GM18499 (cell line): ENCODE results near the gene IL1RAPL1.

Source experiments
- ATAC-seq: cut with Tn5 transposase; IDR thresholded peaks from one replicate; pipeline ENCODE4 v1.9.1; 2021; ENCODE audit warnings: moderate number of reproducible peaks; ENCODE audit not compliant: insufficient read depth, unreplicated experiment

The IL1RAPL1 gene

DNA sequence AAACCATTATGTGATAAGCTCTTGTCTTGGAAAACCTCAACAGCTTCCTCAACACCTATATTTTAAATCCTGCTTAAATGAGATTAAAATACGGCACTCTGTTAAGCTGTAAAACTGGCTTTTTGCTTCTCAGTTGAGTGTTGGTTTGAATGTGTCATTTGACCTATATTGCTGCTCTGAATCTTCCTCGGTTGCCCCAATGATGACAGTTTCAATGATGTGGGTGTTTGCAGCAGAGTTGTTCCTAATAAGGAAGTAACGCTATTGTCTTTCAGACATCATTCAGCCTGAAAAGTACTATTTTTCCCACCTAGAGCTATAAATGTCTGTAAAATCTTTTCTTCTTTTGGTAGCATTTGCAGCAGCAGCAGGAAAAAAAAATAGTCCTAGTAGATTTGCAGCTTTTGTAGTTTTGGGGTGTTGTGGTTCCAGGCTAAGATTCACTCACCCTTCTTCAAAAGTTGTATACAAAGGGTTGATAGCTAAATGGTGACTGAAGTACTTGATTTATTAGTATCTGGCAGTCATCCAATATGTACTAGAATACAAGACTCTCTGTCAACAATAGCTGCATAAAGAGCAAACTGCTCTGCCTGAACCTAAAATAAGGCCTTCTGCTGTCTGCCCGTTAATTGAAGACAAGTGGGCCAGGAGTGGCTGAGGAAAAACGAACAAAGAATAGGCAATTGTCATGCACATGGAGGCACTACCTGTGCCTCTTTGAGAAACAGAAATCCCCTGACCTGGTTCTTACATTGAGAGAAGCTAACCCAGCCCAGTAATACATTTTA, 333.1 kb downstream of the IL1RAPL1 start:
- no peak for ATAC-seq

DNA sequence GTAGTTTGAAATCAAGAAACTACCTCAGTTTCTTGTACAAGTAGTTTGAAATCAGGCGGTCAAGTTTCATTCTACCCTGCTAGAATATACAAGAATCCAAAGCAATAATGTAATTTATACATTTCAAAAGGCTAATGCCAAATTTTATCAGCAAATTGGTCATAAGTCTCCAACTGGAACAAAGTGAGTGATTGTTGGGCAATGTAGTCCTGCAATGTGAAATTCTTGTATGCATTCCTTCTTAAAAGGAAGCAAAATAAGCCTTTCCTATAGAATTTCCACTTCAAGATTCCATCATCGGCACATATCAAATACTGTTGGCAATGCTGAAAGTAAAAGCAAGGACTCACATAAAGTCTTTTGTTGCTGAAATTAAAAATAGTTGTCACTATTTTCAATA, 334.9 kb downstream of the IL1RAPL1 start:
- no peak for ATAC-seq

DNA sequence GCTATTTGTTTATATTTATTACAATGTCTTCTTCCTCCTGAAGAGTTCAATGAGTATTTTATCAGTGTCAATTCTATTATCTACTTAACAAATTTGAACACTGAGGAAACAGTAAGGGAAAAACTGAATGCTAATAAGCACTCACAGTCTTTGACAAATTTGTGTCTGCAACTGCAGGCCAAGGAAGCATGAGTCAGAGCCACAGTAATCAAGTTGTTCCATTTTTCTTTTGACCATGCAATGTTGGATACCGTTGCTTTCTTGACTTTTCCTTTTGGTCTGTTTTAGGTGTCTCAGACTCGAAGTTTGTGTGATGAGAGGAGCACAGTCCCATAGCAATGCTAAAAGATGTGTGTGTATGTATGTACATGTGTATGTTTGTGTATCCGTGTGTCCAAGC, 359.6 kb downstream of the IL1RAPL1 start:
- ATAC-seq: no peak

DNA sequence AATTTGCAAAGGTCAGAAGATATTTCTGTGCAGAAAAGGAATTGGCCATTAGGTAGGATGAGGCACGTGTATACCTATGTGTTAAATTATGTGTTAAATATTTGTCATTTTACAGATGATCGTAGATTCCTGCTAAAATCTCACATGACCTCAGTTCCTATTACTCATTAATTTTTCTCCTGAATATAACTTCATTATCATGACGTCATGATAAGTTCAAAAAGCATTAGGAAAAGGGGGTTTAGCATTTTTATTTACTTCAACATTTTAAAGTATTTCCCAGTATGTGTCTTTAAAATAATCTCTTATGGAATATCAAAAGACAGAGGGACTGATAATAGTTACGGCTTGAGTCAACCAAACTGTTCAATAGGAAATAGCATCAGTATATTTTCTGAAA, 372.8 kb downstream of the IL1RAPL1 start:
- ATAC-seq: no peak

DNA sequence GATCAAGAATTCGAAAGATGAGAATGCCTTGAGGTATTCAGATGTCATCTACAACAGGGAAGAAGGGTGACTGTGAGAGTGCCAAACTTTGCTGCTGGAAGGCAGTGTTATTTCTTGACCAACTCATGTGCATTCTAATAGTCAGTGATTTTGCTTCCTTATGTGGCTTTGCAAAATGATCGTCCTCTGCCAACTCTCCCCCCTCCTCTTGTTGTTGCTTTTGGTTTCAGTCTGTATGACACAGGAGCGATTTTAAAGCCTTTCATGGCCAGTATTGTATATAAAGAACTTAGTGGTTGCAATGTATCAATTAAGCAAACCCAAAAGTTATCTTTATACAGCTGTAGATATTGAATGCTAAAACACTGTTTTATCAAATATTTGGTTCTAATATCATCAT, 379.1 kb downstream of the IL1RAPL1 start:
- ATAC-seq: no peak

DNA sequence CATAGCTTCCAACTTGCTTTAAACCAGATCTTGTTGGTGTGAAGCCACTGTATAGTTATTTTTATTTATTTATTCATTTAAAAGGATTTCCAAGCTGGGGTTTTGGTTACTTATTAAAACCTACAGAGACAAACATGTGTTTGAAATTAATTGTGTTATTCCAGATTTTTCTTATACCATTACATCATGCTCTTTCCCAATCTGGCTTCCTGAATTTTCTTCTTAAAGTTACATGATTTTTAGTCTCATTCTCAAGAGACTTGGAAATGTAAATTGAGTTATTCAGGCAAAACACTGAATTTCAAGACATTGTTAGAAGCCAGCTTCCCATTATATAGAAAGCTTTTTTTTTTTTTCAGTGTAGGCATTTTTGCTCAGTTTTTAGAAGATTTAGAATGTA, 381.9 kb downstream of the IL1RAPL1 start:
- no peak for ATAC-seq

DNA sequence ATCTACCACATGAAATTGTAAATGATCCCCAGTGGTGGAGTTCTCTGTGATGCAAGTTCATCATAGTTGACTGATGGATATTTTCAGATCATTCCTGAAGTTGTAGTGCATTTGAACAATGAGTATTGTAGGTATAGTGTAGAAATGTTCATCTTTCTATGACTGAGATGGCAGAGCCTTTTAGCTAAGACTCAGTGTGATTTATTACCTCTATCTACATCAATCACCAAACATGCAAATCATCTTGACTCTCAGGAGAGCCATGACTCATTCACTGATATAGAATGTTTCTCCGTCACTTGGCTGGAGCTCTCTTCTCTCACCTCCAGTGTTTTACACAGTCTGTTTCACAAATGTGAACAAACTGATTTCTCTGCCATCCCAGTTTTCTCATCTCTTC, 392.6 kb downstream of the IL1RAPL1 start:
- ATAC-seq: no peak

GRCh38 chrX:28981952-28982351, 394.7 kb downstream of the IL1RAPL1 start:
- peak; percentile 46 for ATAC-seq

GRCh38 chrX:28988246-28988645, 401.0 kb downstream of the IL1RAPL1 start:
- no peak for ATAC-seq

DNA sequence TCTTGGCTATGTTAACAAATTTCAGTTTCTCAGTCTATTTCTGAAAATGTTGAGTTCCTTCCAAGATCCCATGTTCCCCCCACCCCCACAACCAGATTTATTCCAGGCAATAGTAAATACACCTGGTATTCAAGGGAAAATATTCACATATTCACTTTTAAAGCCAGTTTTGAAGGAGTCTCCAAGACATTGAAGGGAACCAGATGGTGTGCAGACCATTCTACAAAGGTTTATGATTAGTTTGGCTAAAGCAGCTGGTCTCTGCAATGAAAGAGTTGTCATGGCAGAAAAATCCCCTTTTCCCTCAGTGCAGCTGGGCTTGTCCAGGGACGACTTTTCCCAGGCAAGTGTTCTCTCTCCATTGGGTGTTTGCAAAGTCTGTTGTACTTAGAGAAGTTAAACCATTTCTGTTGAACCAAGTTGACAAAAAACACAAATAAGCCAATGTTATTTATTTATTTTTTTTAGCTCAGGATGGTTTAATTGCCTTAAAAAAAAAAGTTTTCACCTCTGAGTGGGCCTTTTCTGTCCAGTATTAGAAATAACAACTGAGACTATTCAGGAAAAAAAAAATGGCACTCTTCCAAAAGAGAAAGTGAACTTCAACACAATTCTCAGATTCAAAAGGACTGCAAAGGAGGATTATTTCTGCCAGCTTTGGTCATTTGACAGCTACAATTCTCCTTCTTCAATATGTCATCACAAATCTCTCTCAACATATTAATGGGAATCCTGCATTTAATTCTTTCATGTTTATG, 410.6 kb downstream of the IL1RAPL1 start:
- ATAC-seq: no peak

GRCh38 chrX:28998609-28999135, 411.4 kb downstream of the IL1RAPL1 start:
- ATAC-seq: no peak

- no peak for ATAC-seq
Measured at GRCh38 chrX:29012867-29013266, 425.6 kb downstream of the IL1RAPL1 start.

DNA sequence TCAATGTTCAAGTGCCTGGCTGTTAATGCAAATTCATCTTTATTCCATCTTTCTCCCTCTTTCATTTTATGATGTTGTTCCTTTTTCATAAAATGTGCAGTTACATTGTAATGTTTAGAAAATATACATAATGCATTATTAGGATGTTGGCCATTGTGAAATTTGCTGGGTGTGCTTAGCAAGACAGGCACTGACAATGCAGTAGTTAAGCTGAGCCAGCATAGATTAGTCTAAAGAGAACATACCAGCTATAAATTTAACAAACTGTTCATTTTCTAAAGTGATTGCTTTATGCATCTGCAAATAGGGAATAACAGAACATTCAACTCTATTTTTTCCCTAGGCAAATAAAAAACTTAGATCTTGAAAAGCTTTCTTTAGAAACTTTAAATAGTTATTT, 436.0 kb downstream of the IL1RAPL1 start:
- no peak for ATAC-seq

DNA sequence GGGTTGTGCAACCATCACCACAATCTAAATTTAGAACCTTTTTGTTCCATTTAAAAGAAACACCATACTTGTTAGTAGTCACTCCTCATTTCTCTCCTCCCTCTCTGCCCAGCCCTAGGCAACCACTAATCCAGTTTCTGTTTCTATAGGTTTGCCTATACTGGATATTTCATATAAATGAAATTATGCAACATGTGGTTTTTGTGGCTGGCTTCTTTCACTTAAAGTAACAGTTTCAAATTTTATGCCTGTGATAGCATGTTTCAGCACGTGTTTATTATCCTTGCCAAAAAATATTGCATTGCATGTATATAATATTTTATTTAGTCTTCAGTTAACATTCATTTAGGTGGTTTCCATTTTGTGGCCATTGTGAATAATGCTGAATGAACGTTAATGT, 437.6 kb downstream of the IL1RAPL1 start:
- no peak for ATAC-seq

- ATAC-seq: no peak
Measured at GRCh38 chrX:29039501-29039900, 452.3 kb downstream of the IL1RAPL1 start.

GRCh38 chrX:29040160-29040559, 452.9 kb downstream of the IL1RAPL1 start:
- no peak for ATAC-seq

DNA sequence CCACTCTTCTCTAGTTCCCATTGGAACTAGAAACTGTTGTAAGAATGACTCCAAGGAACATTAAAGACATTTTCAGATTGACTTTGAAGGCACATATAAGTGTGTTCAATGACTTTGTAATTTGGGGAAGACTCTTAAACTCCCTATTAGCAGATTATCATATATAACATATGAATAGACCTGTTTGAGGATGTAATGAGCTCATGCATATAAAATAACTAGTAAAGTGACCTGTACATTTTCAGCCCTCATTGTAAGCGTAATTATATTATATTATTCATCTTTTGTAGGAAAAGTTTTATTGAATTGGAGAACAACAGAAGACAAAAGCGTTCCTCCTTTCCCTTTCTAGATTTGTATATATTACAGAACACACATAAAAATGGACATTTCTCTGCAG, 455.1 kb downstream of the IL1RAPL1 start:
- ATAC-seq: no peak

DNA sequence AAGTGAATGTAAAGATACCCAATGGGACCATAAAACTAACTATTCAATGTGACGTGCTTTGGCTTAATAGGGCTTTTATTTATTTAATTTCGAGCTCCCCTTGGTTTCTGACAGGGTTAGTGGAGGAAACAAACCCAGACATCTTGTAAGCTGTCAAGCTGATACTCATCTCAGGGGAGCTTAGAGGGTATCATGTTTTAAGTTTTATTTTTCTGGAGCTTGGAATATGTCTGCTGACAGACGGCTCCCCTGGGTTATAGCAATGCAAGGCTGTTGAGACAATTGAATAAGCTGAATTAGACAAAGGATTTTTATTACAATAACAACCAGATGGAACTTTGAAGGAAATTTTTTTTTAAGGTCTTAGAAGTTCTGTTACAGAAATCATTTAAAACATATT, 456.5 kb downstream of the IL1RAPL1 start:
- no peak for ATAC-seq

- no peak for ATAC-seq
Measured at GRCh38 chrX:29044423-29045184, 457.4 kb downstream of the IL1RAPL1 start.

- ATAC-seq: no peak
Measured at GRCh38 chrX:29065477-29065876, 478.2 kb downstream of the IL1RAPL1 start.

GRCh38 chrX:29066516-29066915, 479.3 kb downstream of the IL1RAPL1 start:
- ATAC-seq: no peak
